ENCODE results near the gene CRYZ. TPM values are rescaled to one million over a fixed set of nuclear protein-coding genes. Genes with fewer than 3 reads are reported as not detected.

The CRYZ gene
- polyA plus RNA-seq, 1 donor (not counting 4 experiments of a cell fraction or from before 2014, with no cell fraction given), result 213 TPM

- Histone ChIP-seq H3K9me3 (ENCODE audit: control insufficient read depth, low read depth, low read length) (no peaks in the 10 kb centered on the region), H3K27ac (ENCODE audit: control insufficient read depth, insufficient read depth, low read length) (no peak overlapping the region), H3K9ac (ENCODE audit: control insufficient read depth, extremely low read depth, insufficient read depth, low read length) (no peak overlapping the region), H4K20me1 (ENCODE audit: control insufficient read depth, extremely low read depth, insufficient read depth, low read length) (no peaks in the 10 kb centered on the region), H2AFZ (ENCODE audit: control insufficient read depth, low read length) (no peak overlapping the region), H3K4me3 (ENCODE audit: control insufficient read depth in 2 of 3, extremely low read depth in 1 of 3, insufficient read depth in 2 of 3, low read depth in 1 of 3, low read length in 3 of 3) (no peak overlapping the region), H3K4me1 (ENCODE audit: control insufficient read depth, extremely low read depth, insufficient read depth, low read length) (no peaks in the 10 kb centered on the region), H3K9me1 (ENCODE audit: control insufficient read depth, extremely low read depth, insufficient read depth, low read length) (no peaks in the 10 kb centered on the region), H3K36me3 (ENCODE audit: control insufficient read depth in 2 of 2, extremely low read depth in 1 of 2, insufficient read depth in 2 of 2, low read length in 2 of 2) (no peaks in the 10 kb centered on the region), H3K79me2 (ENCODE audit: control insufficient read depth, insufficient read depth, low read length) (no peaks in the 10 kb centered on the region), H3K27me3 (ENCODE audit: control insufficient read depth, extremely low read depth, insufficient read depth, low read length) (no peaks in the 10 kb centered on the region), H3K4me2 (ENCODE audit: control insufficient read depth, extremely low read depth, insufficient read depth, low read depth, low read length) (no peak overlapping the region)
- TF ChIP-seq CTCF (optimal IDR thresholded peaks at IDR 0.05 in 1 of 3, IDR thresholded peaks at IDR 0.05 in 1 of 3, conservative IDR thresholded peaks at IDR 0.05 in 1 of 3; ENCODE audit: extremely low read depth in 1 of 3, insufficient read depth in 2 of 3, low read length in 3 of 3), result no peak
- no peak for TF ChIP-seq EZH2 (IDR thresholded peaks at IDR 0.05; ENCODE audit: low read length)
- dilution Hi-C loops (cut with MboI; ENCODE audit: extremely low pct_ligation_motif_present, low sequenced_read_pairs), result no loop called here
- FAIRE-seq, result no peak
- DNase-seq (ENCODE audit: low read depth, low spot score), result no peak
Measured at GRCh38 chr1:74772945-74773344, 40.1 kb upstream of the CRYZ start.

- Histone ChIP-seq H3K9ac (ENCODE audit: control insufficient read depth, extremely low read depth, insufficient read depth, low read length) (no peak overlapping the region), H3K4me3 (ENCODE audit: control insufficient read depth in 2 of 3, extremely low read depth in 1 of 3, insufficient read depth in 2 of 3, low read depth in 1 of 3, low read length in 3 of 3) (no peak overlapping the region), H4K20me1 (ENCODE audit: control insufficient read depth, extremely low read depth, insufficient read depth, low read length) (no peaks in the 10 kb centered on the region), H3K4me2 (ENCODE audit: control insufficient read depth, extremely low read depth, insufficient read depth, low read depth, low read length) (no peak overlapping the region), H3K4me1 (ENCODE audit: control insufficient read depth, extremely low read depth, insufficient read depth, low read length) (no peaks in the 10 kb centered on the region), H2AFZ (ENCODE audit: control insufficient read depth, low read length) (no peak overlapping the region), H3K36me3 (ENCODE audit: control insufficient read depth in 2 of 2, extremely low read depth in 1 of 2, insufficient read depth in 2 of 2, low read length in 2 of 2) (no peaks in the 10 kb centered on the region), H3K79me2 (ENCODE audit: control insufficient read depth, insufficient read depth, low read length) (no peaks in the 10 kb centered on the region), H3K9me1 (ENCODE audit: control insufficient read depth, extremely low read depth, insufficient read depth, low read length) (no peaks in the 10 kb centered on the region), H3K27ac (ENCODE audit: control insufficient read depth, insufficient read depth, low read length) (no peak overlapping the region), H3K9me3 (ENCODE audit: control insufficient read depth, low read depth, low read length) (no peaks in the 10 kb centered on the region), H3K27me3 (ENCODE audit: control insufficient read depth, extremely low read depth, insufficient read depth, low read length) (no peaks in the 10 kb centered on the region)
- DNase-seq (ENCODE audit: low read depth, low spot score) (no peak), FAIRE-seq (no peak)
- TF ChIP-seq EZH2 (IDR thresholded peaks at IDR 0.05; ENCODE audit: low read length), result no peak
- TF ChIP-seq CTCF (optimal IDR thresholded peaks at IDR 0.05 in 1 of 3, IDR thresholded peaks at IDR 0.05 in 1 of 3, conservative IDR thresholded peaks at IDR 0.05 in 1 of 3; ENCODE audit: extremely low read depth in 1 of 3, insufficient read depth in 2 of 3, low read length in 3 of 3), result peak in 2 of 3 experiments; percentile 54 to 66
- dilution Hi-C loops (cut with MboI; ENCODE audit: extremely low pct_ligation_motif_present, low sequenced_read_pairs), result no loop called here
Measured at GRCh38 chr1:74771913-74772515, 39.2 kb upstream of the CRYZ start.

All from keratinocyte (primary cell).